ENCODE data around the gene MYO9A. TPM values are rescaled to one million over a fixed set of nuclear protein-coding genes. Genes with fewer than 3 reads are reported as not detected.

The MYO9A gene
- total RNA-seq, 1 experiment from 2014 or later = 23.0 TPM

GRCh38 chr15:71885390-71885789 lies 232.6 kb downstream of the MYO9A start:
- ChIA-PET CTCF (no interaction called here), POLR2A (no interaction called here), RAD21 (ENCODE audit: low non-redundant PET in 1 of 2, low total read pairs in 2 of 2, uncharacterized antibody in 2 of 2, unreplicated experiment in 2 of 2) (no interaction called here)
- H3K4me3 ChIP-seq (replicated peaks in 1 of 2; ENCODE audit: low read depth in 1 of 2, low read length in 2 of 2) = no peak overlapping the region
- intact Hi-C loops (cut with micrococcal nuclease) = no loop called here
- H3K4me1 ChIP-seq (ENCODE audit: control insufficient read depth in 1 of 2, insufficient read depth in 2 of 2, low read length in 2 of 2) = no peaks in the 10 kb centered on the region
- no peak overlapping the region for H3K27ac ChIP-seq (ENCODE audit: low read depth, low read length)
- no peaks in the 10 kb centered on the region for H3K36me3 ChIP-seq (ENCODE audit: control insufficient read depth in 1 of 2, insufficient read depth in 2 of 2, low read length in 2 of 2)
- H4K20me1 ChIP-seq (ENCODE audit: insufficient read depth) = no peaks in the 10 kb centered on the region
- no peaks in the 10 kb centered on the region for H3K79me2 ChIP-seq (ENCODE audit: insufficient read depth, low read length)
- ATAC-seq (no peak), DNase-seq (ENCODE audit: low read depth, low spot score) (no peak)
- H3K9me3 ChIP-seq (ENCODE audit: control insufficient read depth in 1 of 2, insufficient read depth in 1 of 2, low read depth in 1 of 2, low read length in 2 of 2) = no peaks in the 10 kb centered on the region
- TF ChIP-seq EZH2phosphoT487 (IDR thresholded peaks at IDR 0.05; ENCODE audit: borderline replicate concordance) (no peak), ATF3 (IDR thresholded peaks at IDR 0.05) (no peak), SRF (IDR thresholded peaks at IDR 0.05; ENCODE audit: low read depth) (no peak), SIN3A (IDR thresholded peaks at IDR 0.05; ENCODE audit: low read depth) (no peak), ELF1 (IDR thresholded peaks at IDR 0.05; ENCODE audit: borderline replicate concordance, low read depth) (no peak), TCF7L2 (IDR thresholded peaks at IDR 0.05; ENCODE audit: borderline replicate concordance, extremely low read depth, insufficient read depth, insufficient read length) (no peak), POLR2A (IDR thresholded peaks at IDR 0.05; ENCODE audit: borderline replicate concordance, extremely low read depth, insufficient read depth, insufficient read length) (no peak), RAD21 (IDR thresholded peaks at IDR 0.05; ENCODE audit: low read depth) (no peak), FOSL1 (IDR thresholded peaks at IDR 0.05; ENCODE audit: low read depth) (no peak), CTCF (IDR thresholded peaks at IDR 0.05 in 2 of 3, conservative IDR thresholded peaks at IDR 0.05 in 1 of 3; ENCODE audit: borderline replicate concordance in 1 of 3, insufficient read depth in 1 of 3, low read depth in 2 of 3, low read length in 2 of 3) (no peak), CEBPB (IDR thresholded peaks at IDR 0.05; ENCODE audit: low read depth) (no peak), MAX (IDR thresholded peaks at IDR 0.05) (no peak), CBX3 (IDR thresholded peaks at IDR 0.05; ENCODE audit: low read depth) (no peak), REST (IDR thresholded peaks at IDR 0.05; ENCODE audit: low read depth) (no peak), ZBTB33 (IDR thresholded peaks at IDR 0.05; ENCODE audit: extremely low read depth, insufficient replicate concordance, low read length) (no peak), YY1 (IDR thresholded peaks at IDR 0.05; ENCODE audit: extremely low read depth, insufficient replicate concordance, low read depth, low read length) (no peak), POLR2AphosphoS5 (IDR thresholded peaks at IDR 0.05; ENCODE audit: low read depth, low read length) (no peak)
- no peaks in the 10 kb centered on the region for H3K27me3 ChIP-seq (ENCODE audit: insufficient read depth, low read length)
- no peak overlapping the region for H3K9ac ChIP-seq (ENCODE audit: low read length)
- H3K9me2 ChIP-seq (ENCODE audit: insufficient read depth) = no peaks in the 10 kb centered on the region
- no peak overlapping the region for H2AFZ ChIP-seq (ENCODE audit: low read depth, low read length, poor library complexity, severe bottlenecking)
- BruUV-seq (replicated peaks) = no TSS peak
- no peak overlapping the region for H3K4me2 ChIP-seq (ENCODE audit: low read length)
